GM19468 (cell line): ENCODE measurements around the gene CLDN7.
"Not testable (repeated sequence)": the region's sequence is repeated elsewhere in the genome, so short reads cannot be mapped to it uniquely, and the experiment has no call there.

Experiments
- ATAC-seq: cut with Tn5 transposase; IDR thresholded peaks from one replicate; pipeline ENCODE4 v1.9.1; 2021; ENCODE audit warnings: mild to moderate bottlenecking, moderate library complexity, moderate number of reproducible peaks; ENCODE audit not compliant: unreplicated experiment; ENCODE audit errors: extremely low read depth

The CLDN7 gene

DNA sequence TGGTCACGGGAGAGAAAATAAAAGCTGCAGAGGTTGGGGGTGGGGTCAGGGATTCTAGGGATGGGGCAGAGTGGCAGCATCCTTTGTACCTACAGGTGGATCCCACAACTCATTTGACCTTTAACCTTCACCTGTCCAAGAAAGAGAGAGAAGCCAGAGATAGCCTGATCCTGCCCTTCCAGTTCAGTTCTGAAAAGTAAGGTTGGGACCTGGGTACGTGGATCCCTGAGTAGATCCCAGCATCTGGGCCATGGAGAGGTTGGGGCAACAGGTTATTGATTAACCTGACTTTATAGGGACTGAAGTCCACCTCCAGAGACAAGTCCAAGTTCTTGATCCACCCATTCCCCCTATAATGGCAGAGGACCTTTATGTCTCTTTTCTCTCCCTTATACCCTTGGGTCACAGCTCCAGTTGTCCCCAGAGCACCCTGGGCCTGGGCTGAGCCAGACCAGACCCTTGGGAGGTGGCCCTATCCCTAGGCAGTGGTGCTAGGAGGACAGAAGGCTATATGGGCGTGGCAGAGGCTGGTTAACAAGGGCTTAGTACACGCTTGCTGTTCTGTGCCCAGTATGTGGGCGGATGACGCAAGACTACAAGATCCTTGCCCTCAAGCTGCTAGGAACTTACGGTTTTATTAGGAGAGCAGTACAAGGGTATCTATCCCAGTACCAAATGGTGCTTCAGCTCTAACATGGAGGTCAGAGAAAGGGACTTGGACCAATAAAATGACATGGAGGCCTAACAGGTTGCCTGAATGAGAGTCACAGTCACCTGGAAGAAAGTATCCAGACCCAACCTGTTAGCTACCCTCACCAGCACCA lies 3.3 kb downstream of the CLDN7 start:
- no peak for ATAC-seq

- no peak for ATAC-seq
Measured at GRCh38 chr17:7256766-7257456, 5.4 kb downstream of the CLDN7 start.

GRCh38 chr17:7254511-7254910 lies 7.8 kb downstream of the CLDN7 start:
- ATAC-seq = no peak

GRCh38 chr17:7253082-7253481 lies 9.2 kb downstream of the CLDN7 start:
- no peak for ATAC-seq

DNA sequence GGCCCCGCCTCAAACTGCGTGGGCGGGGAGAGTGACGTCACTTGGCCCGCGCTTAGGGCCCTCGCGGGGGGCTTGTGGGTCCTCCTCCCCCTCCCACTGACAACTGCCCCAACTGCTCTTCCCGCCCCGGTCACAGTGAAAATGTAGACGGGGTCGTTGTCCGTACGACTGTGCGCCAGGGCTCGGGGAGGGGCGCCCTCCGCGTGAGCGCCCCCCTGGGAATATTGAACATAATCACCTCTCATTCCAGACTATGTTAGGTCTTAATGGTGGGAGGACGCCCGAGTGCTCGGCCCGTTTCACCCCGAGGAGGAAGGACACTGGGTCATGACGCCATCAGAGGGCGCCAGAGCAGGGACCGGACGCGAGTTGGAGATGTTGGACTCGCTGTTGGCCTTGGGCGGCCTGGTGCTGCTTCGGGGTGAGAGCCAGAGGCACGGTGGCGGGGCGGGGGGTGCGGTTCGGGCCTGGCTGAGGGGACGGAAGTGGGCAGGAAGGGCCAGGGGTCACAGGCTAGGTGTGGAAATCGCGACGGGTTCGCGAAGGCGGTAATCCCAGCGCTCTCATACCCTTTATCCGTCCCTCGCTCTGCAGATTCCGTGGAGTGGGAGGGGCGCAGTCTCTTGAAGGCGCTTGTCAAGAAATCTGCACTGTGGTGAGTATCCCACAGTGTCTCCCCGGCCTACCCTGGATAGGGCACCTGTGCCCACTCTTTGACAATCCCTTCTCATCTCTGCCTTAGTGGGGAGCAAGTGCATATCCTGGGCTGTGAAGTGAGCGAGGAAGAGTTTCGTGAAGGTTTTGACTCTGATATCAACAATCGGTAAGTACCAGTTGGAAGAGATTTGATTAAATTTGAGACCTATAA lies 9.9 kb downstream of the CLDN7 start, which contains the start of gene ELP5:
Gene ELP5, plus strand, starts transcription at position 40 of the 868 bp plus-strand sequence. Its CDS starts 336 bp downstream, at position 376.
- peak; percentile 14 for ATAC-seq

DNA sequence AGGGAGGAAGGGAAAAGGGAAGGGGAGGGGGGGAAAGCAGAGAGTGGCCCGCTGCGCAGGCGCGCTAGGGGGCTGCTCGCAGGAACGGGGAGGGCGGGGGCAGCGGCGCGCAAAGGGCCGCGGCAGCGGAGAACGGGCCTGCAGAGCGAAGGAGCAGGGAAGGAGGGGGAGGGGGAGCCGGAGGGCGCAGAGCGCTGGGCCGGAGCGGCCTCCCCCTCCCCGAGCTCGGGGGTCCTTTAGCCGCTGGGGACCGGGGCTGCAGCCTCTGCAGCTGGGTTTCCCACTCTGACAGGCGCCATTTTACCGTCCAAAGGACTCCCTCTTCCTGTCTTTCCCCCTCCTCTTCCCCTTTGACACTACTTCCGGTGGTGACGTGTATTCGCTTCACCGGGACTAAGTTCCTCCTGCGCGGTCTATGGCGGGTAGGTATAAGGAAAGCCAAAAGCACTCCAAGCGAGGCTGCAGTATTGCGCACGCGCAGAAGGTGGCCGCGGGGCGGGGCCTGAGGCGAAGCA lies 10.6 kb downstream of the CLDN7 start, which contains the start of gene CTDNEP1:
Gene CTDNEP1, minus strand, starts transcription at position 74 of the 515 bp plus-strand sequence. CDS start 438 bp downstream, outside the sequence.
- ATAC-seq = peak; percentile 77

- no peak for ATAC-seq
Measured at GRCh38 chr17:7250695-7251627, 11.3 kb downstream of the CLDN7 start.

DNA sequence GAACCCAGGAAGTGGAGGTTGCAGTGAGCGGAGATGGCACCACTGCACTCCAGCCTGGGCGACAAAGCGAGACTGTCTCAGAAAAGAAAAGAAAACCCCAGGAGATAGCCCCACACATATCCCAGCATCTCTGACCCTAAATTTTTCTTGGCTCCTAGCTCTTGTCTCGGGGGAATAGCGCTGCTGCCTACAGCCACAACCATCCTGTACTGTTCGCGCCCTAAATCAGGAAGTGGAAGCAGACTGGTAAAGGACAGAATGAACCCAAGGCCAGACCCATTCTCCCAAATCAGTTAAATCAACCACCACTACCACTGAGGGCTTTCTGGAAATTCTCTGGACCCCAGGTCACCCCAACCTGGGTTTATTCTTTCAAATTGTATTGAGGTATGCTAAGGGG lies 12.4 kb downstream of the CLDN7 start:
- no peak for ATAC-seq

GRCh38 chr17:7249214-7249613 lies 13.1 kb downstream of the CLDN7 start:
- no peak for ATAC-seq

- no peak for ATAC-seq
Measured at GRCh38 chr17:7248796-7249195, 13.5 kb downstream of the CLDN7 start.

DNA sequence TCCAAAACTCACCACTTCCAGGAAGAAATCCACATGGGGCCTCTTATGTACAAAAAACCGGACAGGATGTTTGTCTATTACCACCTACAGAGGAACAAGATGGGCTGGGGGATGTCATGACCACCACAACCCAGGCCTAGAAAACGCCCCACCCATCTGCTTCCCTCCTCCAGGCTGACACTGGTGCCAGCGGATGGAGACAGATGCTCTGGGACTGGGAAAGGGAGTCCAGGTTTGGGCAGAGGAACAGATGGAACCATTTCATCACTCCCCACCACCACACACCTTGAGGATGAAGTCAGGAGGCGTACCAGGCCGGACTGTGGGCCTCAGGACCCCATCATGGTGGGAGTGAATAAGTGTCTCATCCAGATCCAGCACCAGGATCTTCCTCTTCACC lies 15.5 kb downstream of the CLDN7 start:
- no peak for ATAC-seq

- not testable (repeated sequence) for ATAC-seq
Measured at GRCh38 chr17:7243838-7244237, 18.4 kb downstream of the CLDN7 start.

DNA sequence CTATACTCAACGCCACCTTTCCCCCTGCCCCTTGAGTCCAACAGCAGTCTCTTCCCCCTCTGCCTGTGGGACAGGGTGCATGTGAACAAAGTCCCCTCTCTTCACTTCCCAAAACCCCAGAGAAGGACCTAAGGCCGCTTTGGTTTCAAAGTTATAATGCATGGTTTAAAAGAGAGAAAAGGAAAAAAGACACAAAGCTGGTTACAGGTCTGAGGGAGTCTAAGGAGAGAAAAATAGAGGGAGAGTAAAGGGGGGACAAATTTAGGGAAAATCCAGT lies 18.9 kb downstream of the CLDN7 start:
- ATAC-seq = no peak

- ATAC-seq = peak; percentile 17
Measured at GRCh38 chr17:7242717-7243452, 19.4 kb downstream of the CLDN7 start.

DNA sequence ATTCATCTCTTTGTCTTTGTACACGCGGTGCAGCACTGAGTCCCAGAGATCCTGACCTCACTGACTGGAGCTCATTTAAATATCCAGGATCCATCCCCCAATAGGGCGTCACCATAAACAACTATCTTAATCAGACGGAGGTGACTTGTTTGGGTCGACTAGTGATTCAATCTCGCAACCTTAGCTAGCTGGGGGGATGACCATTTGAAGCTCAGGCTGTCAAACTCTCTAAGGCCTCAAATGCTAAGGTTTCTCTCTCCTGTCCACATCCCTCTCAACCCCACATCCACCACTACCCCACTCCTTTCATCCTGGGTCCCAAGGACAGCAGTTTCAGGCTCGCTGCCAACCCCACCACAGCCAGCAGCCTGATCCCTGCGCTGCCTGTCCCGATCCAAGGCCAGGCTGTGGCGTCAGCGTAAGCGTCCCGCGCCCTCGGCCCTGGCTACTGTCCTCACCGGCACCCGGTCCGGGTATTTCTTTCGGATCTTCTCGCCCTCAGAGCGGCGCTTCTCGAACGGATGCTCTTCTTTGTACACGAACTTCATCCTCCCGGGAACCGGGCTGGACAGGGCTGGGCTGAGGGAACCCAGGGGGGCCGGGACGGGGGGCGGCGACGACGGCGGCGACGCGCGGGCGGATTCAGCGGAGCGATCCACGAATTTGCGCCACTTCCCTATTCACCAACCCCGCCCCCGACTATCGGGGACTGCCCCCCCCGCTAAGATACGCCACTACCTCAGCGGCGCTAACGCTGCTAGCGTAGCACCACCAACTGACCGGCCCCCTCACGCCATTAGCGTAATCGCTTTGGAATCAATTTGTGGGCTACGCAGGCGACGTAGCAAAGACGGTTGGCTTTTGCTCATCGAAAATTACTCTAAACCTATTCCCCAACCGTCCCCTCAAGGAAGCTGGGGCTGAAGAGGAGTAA lies 20.2 kb downstream of the CLDN7 start, which contains the start of gene GABARAP:
Gene GABARAP, minus strand, starts transcription at position 667 of the 934 bp plus-strand sequence. Its CDS starts 119 bp downstream, at position 548.
- ATAC-seq = no peak

DNA sequence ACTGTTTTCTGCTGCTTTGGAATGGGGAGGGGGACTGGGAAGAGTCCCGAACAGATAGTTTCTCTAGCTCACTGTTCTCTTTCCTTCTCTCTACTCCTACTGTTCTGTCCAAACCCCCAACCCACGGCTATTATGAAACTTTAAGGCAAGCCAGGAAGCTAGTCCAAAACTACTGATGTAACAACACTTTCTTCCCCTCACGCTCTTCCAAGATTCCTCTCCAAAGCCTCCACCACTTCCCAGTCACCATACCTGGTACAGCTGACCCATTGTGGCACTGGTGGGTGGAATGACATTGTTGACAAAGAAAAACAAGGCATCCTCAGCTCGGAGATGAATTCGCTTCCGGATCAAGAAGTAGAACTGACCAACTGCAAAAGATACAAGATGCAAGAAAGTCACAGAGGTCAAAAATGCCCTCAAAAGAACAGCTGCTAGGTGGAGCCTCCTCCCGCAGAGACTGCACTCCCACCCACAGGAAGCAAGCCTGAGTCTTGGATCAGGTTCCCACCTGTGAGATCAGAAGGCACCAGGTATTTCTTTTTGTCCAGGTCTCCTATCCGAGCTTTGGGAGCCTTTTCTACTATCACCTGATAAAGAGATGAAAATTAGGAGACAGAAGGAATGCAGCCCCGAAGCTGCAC lies 21.1 kb downstream of the CLDN7 start:
- no peak for ATAC-seq

- no peak for ATAC-seq
Measured at GRCh38 chr17:7240375-7240774, 21.9 kb downstream of the CLDN7 start.
